ENCODE data around the gene ANGEL2.

DNA sequence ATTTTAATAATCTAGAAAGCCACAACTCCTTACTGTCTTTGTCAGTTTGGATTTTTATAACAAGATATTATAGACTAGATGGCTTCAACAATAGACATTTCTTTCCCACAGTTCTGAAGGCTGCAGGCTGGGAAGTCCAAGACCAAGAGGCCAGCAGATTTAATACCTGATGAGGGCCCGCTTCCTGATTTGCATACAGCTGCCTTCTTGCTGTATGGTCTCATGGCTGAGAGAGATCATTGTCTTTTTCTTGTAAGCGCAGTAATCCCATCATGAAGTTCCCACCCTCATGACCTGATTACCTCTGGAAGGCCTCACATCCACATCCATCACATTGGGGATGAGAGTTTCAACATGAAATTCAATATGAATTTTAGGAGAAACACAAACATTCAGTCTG, 45.2 kb upstream of the ANGEL2 start:
- TF ChIP-seq POLR2A (IDR thresholded peaks at IDR 0.05; ENCODE audit: low read depth, low read length) (no peak), POLR2AphosphoS5 (IDR thresholded peaks at IDR 0.05; ENCODE audit: low read depth, low read length) (no peak)

All from GM12891 (cell line).